GM13977 (cell line): ENCODE measurements around the gene IGF2R.

Source experiments
- DNase-seq: peaks from one replicate; pipeline ENCODE4 v3.0.0; 2012; ENCODE audit warnings: low spot score
- in situ Hi-C: fragments of 300-500 bp; cut with MboI; formaldehyde crosslinking; loops from one replicate; pipeline ENCODE4 v1.12.0; 2022; ENCODE audit warnings: low sequenced_read_pairs, low pct_unique_long_range_greater_than_20kb, mixed read lengths, inconsistent platforms; ENCODE audit not compliant: unreplicated experiment
- TF ChIP-seq, protein P1 (sequence below): IDR thresholded peaks from 2 replicates; pipeline ENCODE4 v1.5.1; 2012; ENCODE audit warnings: mild to moderate bottlenecking, control low read depth; ENCODE audit not compliant: insufficient read depth; ENCODE audit errors: extremely low read depth, missing control alignments

Gene IGF2R

DNA sequence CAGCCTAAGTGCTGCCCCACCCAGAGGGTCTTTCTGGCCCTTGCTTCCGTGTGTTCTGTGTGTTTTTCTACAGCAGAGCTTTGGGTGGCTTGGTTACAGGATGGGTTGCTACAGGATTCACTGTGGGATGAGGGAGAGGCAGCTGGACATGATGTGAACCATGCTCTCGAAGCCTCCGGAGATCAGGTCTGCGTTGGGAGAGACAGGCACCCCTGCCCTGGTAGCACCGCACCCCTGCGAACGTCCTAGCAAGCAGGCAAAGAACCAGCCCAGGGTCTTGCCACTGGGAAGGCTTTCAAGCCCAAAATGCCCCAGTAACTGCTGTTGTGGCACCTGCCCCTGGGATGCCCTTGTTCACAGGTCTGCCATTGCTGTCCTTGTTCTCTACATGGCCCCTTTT, 66.4 kb downstream of the IGF2R start:
- TF ChIP-seq, protein P1, sequence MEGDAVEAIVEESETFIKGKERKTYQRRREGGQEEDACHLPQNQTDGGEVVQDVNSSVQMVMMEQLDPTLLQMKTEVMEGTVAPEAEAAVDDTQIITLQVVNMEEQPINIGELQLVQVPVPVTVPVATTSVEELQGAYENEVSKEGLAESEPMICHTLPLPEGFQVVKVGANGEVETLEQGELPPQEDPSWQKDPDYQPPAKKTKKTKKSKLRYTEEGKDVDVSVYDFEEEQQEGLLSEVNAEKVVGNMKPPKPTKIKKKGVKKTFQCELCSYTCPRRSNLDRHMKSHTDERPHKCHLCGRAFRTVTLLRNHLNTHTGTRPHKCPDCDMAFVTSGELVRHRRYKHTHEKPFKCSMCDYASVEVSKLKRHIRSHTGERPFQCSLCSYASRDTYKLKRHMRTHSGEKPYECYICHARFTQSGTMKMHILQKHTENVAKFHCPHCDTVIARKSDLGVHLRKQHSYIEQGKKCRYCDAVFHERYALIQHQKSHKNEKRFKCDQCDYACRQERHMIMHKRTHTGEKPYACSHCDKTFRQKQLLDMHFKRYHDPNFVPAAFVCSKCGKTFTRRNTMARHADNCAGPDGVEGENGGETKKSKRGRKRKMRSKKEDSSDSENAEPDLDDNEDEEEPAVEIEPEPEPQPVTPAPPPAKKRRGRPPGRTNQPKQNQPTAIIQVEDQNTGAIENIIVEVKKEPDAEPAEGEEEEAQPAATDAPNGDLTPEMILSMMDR: no peak
- in situ Hi-C loops: no loop called here
- no peak for DNase-seq

DNA sequence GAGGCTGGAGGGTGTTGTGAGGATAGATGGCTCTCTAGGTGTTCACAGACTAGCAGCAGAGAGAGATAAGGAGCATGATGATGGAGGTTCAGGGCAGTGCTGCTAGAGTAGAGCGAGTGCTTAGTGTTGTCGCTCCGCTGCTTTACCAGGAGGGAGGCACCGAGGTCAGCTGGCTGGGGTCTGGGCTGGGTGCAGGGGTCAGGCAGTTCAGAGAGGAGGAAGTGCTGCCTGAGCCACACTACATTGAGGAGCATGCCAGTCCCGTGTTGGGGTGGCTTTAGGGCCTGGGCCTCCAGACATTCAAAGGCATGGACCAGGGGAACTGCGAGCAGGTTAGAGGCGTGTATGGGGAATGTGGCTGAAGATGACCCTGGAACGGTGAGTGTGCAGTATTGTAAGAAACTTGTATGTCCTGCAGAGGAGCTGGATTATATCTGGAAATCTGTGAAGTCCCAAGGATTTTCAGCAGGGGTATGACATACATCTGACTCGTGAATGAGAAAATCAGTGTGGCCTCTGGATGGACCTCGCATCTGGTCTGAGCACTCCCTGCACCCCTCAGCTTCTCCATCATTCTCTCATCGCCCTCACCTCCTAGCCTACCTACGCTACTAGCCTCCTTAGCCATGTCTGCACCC, 66.9 kb downstream of the IGF2R start:
- in situ Hi-C loops: no loop called here
- no peak for DNase-seq
- TF ChIP-seq, protein P1: no peak

DNA sequence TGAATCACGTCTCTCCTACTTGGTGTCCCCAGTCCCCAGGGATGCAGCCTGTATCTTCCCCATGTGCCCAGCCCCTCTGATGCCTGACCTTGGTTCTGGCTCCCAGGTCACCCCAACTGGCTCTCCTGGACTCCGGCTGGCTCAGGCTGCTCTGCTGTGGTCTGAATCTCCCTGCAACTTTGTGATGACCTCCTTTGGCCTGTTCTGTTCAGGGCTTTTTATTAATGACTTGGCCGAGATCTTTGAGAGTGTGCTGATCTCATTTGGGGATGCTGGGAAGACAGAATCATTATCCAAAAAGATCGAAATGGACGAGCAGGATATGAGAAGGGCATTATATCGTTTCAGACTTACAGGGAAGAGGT, 67.4 kb downstream of the IGF2R start:
- in situ Hi-C loops: no loop called here
- no peak for DNase-seq
- TF ChIP-seq, protein P1: no peak

DNA sequence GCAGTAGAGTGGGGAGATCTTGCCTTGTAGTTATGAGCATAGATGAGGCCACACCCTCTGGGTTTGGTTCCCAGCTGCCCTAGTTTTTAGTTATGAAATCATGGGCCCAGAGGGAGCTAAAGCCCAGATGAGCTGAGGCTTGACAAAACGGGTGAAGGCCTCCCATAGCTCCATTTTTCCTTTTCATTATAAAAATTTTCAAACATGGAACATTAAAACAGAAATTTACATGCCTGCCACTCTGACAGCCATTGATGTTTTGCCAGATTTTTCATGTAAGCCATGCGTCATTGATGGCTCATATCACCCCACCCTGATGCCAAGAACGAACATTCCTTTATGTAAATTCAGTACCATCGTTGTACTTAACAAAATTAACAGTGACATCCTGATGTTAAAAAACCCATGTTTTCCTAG, 67.9 kb downstream of the IGF2R start:
- no peak for DNase-seq
- TF ChIP-seq, protein P1: no peak
- in situ Hi-C loops: no loop called here

DNA sequence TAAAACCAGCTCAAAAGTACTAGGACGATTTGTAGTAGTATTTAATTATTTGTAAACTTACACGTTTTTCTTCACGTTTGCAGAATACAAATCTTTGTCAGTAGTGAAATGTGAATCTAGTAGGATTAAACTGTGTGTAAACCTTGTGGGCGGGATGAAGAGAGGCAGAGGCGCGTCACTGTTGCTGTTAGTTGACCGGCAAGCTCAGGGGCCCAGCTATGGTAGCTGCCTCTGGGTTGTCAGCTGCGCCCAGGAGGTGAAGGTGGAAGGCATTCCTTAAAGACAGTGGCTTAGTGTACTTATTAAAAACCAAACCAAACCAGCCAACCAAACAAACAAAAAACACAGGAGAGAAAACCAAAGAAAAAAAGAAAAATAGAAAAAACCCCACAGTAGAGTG, 69.6 kb downstream of the IGF2R start:
- TF ChIP-seq, protein P1: no peak
- in situ Hi-C loops: no loop called here
- DNase-seq: no peak

DNA sequence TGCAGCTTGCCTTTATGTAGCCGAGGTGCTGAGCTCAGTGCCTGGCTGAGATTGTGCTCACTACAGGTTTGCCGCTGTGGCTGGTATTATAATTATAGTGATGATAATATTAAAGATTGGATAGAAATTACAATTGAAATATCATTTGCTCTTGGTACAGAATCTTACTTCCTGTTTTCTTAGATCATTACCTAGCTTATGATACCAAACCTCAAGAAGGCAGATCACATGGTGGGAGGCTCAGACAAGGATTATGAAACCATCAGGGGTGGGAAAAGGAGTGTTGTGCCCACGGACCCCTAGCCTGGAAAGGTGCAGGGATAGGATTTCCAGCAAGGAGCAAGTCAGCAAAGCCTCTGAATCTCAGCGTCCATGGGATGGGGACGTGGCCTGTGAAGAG, 70.6 kb downstream of the IGF2R start:
- DNase-seq: no peak
- in situ Hi-C loops: no loop called here
- TF ChIP-seq, protein P1: no peak
